Osteoblast (primary cell): ENCODE measurements around the gene FAM241B. TPM values are rescaled to one million over a fixed set of nuclear protein-coding genes. Genes with fewer than 3 reads are reported as not detected.

Source experiments
- DNase-seq: peaks from one replicate; pipeline ENCODE4 v3.0.0; 2011; ENCODE audit warnings: low spot score, mixed read lengths; ENCODE audit not compliant: insufficient read length; ENCODE audit errors: missing footprints
- H2AFZ ChIP-seq: 2 replicates; pipeline ENCODE4 v1.6.0; 2011; ENCODE audit warnings: mild to moderate bottlenecking, low read length
- H3K27ac ChIP-seq: 2 replicates; pipeline ENCODE4 v1.5.1; 2011; ENCODE audit warnings: mild to moderate bottlenecking, low read depth, low read length, moderate library complexity
- H3K27me3 ChIP-seq: 2 replicates; pipeline ENCODE4 v1.6.0; 2012; ENCODE audit warnings: mild to moderate bottlenecking, control low read depth, inconsistent platforms, low read length, moderate library complexity; ENCODE audit not compliant: insufficient read depth
- H3K36me3 ChIP-seq: 2 replicates; pipeline ENCODE4 v1.5.1; 2011; ENCODE audit warnings: mild to moderate bottlenecking, low read length, control low read depth, moderate library complexity; ENCODE audit not compliant: insufficient read depth
- H3K4me1 ChIP-seq: 2 replicates; pipeline ENCODE4 v1.5.1; 2011; ENCODE audit warnings: mild to moderate bottlenecking, low read length, control low read depth, moderate library complexity; ENCODE audit not compliant: insufficient read depth
- H3K4me2 ChIP-seq: 2 replicates; pipeline ENCODE4 v1.6.0; 2011; ENCODE audit warnings: mild to moderate bottlenecking, low read length; ENCODE audit not compliant: insufficient read depth
- H3K4me3 ChIP-seq: fragments of 200-600 bp; sonication (generic); 3 replicates; pipeline ENCODE4 v1.5.1; 2012; ENCODE audit warnings: mild to moderate bottlenecking, low read length, inconsistent platforms; ENCODE audit not compliant: insufficient read depth
- H3K79me2 ChIP-seq: 2 replicates; pipeline ENCODE4 v1.6.0; 2012; ENCODE audit warnings: mild to moderate bottlenecking, low read length, control low read depth, inconsistent platforms; ENCODE audit not compliant: insufficient read depth
- H3K9me3 ChIP-seq: 2 replicates; pipeline ENCODE4 v1.5.1; 2011; ENCODE audit warnings: low read depth, low read length, control low read depth
- H4K20me1 ChIP-seq: 2 replicates; pipeline ENCODE4 v1.6.0; 2012; ENCODE audit warnings: mild to moderate bottlenecking, low read length, control low read depth; ENCODE audit not compliant: insufficient read depth
- CTCF ChIP-seq: IDR thresholded peaks from 2 replicates; pipeline ENCODE4 v1.5.1; 2011; ENCODE audit warnings: mild to moderate bottlenecking, low read depth, low read length, moderate library complexity; ENCODE audit errors: extremely low read depth
- total RNA-seq: library from RNA; depleted of rRNA; stranded (reverse); fragments of >200 nt; gene quantifications from 2 replicates; pipeline ENCODE4 v1.2.3, GENCODE V29; 2012

Gene FAM241B
- total RNA-seq, 1 donor: 0.36 TPM

- H3K27me3 ChIP-seq: peaks cover 38% of the 10 kb centered on the region
- no peaks in the 10 kb centered on the region for H3K36me3 ChIP-seq
- peak; percentile 52 for DNase-seq
- no peaks in the 10 kb centered on the region for H3K9me3 ChIP-seq
- H3K4me2 ChIP-seq: no peak overlapping the region
- no peak overlapping the region for H3K4me3 ChIP-seq
- TF ChIP-seq CTCF: no peak
- no peak overlapping the region for H3K27ac ChIP-seq
- no peaks in the 10 kb centered on the region for H3K79me2 ChIP-seq
- no peaks in the 10 kb centered on the region for H3K4me1 ChIP-seq
- no peaks in the 10 kb centered on the region for H4K20me1 ChIP-seq
- H2AFZ ChIP-seq: no peak overlapping the region
These were observed 25.2 kb downstream of the FAM241B start for GRCh38 chr10:69655124-69655867.

- H3K4me2 ChIP-seq: no peak overlapping the region
- no peaks in the 10 kb centered on the region for H3K79me2 ChIP-seq
- no peaks in the 10 kb centered on the region for H3K4me1 ChIP-seq
- peaks cover 45% of the 10 kb centered on the region for H3K27me3 ChIP-seq
- TF ChIP-seq CTCF: no peak
- no peak overlapping the region for H3K4me3 ChIP-seq
- peak; percentile 51 for DNase-seq
- no peaks in the 10 kb centered on the region for H3K9me3 ChIP-seq
- H2AFZ ChIP-seq: no peak overlapping the region
- no peaks in the 10 kb centered on the region for H4K20me1 ChIP-seq
- no peak overlapping the region for H3K27ac ChIP-seq
- H3K36me3 ChIP-seq: no peaks in the 10 kb centered on the region
These were observed 26.0 kb downstream of the FAM241B start for GRCh38 chr10:69655868-69656555.

- no peaks in the 10 kb centered on the region for H3K36me3 ChIP-seq
- no peaks in the 10 kb centered on the region for H4K20me1 ChIP-seq
- H3K4me3 ChIP-seq: no peak overlapping the region
- peaks cover 48% of the 10 kb centered on the region for H3K27me3 ChIP-seq
- DNase-seq: peak; percentile 54
- no peaks in the 10 kb centered on the region for H3K4me1 ChIP-seq
- H2AFZ ChIP-seq: no peak overlapping the region
- H3K9me3 ChIP-seq: no peaks in the 10 kb centered on the region
- H3K4me2 ChIP-seq: no peak overlapping the region
- H3K27ac ChIP-seq: no peak overlapping the region
- no peak for TF ChIP-seq CTCF
- H3K79me2 ChIP-seq: no peaks in the 10 kb centered on the region
These were observed 26.8 kb downstream of the FAM241B start for GRCh38 chr10:69656742-69657269.

GRCh38 chr10:69657430-69657829, 27.4 kb downstream of the FAM241B start:
- Histone ChIP-seq H3K36me3 (no peaks in the 10 kb centered on the region), H4K20me1 (no peaks in the 10 kb centered on the region), H3K4me3 (no peak overlapping the region), H3K79me2 (no peaks in the 10 kb centered on the region), H3K27ac (no peak overlapping the region), H2AFZ (no peak overlapping the region), H3K4me1 (no peaks in the 10 kb centered on the region), H3K27me3 (peaks cover 51% of the 10 kb centered on the region), H3K9me3 (no peaks in the 10 kb centered on the region), H3K4me2 (no peak overlapping the region)
- no peak for TF ChIP-seq CTCF
- no peak for DNase-seq
